HG02588 (cell line): ENCODE data around the gene TNFRSF8.

Experiments
- ATAC-seq: cut with Tn5 transposase; IDR thresholded peaks from one replicate; pipeline ENCODE4 v1.9.1; 2021; ENCODE audit warnings: mild to moderate bottlenecking, moderate library complexity; ENCODE audit not compliant: unreplicated experiment

TNFRSF8 gene

GRCh38 chr1:12171206-12172041 lies 108.3 kb downstream of the TNFRSF8 start:
- no peak for ATAC-seq

DNA sequence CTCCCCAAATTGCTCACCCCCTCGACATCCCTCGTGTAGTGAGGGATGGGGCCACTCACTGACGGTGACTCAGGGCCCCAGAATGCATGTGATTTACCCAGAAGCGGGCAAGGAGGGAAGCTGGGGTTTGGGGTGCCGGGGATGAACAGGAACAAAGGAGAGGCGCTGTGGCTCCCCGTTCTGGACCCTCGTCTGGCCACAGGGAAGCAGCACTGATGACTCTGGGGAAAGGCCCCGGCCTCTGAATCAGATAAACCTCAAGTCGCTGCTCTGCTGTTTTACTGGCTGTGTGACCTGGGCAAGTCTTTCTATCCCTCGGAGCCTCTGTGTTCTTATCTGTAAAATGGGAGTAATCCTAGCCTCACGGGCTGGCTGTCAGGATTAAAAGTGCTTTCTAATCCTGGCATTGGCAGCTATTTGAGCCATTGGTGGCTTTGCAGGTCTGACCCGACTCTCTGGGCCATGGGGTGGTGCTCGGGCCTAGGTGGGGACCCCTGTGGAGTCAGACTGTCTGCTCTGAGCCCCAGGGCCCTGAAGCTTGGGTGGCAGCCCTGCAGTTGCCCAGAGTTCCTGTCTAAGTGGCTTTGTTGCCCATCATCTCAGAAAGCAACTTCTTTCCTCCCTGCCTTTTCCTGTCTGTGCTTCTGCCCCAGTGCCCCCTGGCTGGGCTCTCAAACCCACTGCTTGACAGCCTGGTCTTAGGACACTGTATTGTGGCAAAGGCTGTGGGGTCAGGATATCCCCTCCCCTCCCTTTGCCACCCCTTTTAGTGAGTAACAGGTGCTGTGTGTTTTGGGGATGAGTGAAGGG lies 109.1 kb downstream of the TNFRSF8 start:
- no peak for ATAC-seq

DNA sequence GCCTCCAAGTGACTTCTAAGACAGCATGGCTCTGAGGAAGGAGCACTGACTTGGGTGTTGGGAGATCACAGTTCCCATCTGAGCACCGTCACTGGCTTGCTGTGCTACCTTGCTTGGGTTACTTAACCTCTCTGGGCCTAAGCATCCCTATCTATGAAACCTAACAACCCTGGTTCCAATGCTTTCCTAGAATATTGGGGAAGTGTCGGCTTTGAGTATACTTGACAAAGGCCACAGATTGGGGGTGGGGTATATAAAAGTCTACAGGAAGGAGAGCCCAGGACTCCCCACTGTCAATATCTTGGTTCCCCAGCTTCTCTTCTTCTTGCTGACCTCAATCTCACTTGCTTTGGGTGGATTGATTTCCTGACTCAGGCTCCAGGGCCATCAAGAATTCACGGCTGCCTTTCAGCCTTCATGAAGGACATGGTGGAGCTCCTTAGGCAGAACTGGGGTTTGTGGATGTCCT lies 110.0 kb downstream of the TNFRSF8 start:
- no peak for ATAC-seq

DNA sequence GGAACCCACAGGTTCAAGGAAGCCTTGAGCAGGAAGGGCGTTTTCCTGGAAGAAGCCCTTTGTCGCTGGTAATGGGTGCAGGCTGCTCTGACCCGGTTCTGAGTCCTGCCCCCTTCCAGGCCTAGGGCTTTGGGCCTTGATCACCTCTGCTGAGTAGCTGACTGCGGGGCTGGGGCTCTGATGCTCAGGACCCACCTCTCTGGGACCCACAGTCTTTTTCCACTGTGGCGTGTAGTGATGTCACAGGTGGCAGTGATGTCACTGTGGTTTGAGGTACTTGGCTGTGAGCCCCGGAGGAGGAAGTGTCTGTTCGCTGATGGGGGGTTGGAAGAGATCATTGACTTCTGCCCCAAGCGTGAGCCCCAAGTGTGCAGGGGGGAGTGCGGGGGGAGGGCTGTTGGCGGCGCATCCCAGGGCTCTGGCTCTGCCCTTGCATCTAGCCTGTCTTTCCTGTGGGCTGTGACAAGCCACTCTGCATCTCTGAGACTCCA lies 110.6 kb downstream of the TNFRSF8 start:
- ATAC-seq: no peak

- ATAC-seq: no peak
These were observed 112.1 kb downstream of the TNFRSF8 start for GRCh38 chr1:12174924-12175810.

GRCh38 chr1:12176298-12177118 lies 113.4 kb downstream of the TNFRSF8 start:
- ATAC-seq: no peak

GRCh38 chr1:12177156-12177998 lies 114.3 kb downstream of the TNFRSF8 start:
- ATAC-seq: no peak

GRCh38 chr1:12177999-12178441 lies 114.9 kb downstream of the TNFRSF8 start:
- no peak for ATAC-seq

DNA sequence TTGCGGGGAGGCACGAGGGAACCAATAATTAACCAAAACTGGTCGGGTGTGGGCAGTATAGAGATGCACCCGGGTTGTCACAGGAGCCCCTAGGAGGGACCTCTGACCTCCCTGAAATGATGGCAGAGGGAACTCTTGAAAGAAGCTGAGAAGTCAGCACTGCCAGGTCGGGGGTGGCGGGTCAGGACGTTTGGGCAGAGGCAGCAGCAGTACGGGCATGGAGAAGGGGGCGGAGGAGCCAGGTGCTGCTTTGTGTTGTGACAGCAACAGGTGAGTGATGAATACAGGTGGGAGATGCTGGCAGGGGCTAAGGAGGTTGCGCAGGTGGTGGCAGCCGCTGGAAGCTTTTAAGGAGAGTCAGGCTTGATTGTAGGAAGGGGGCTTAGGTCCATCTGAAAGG lies 115.4 kb downstream of the TNFRSF8 start:
- ATAC-seq: no peak

DNA sequence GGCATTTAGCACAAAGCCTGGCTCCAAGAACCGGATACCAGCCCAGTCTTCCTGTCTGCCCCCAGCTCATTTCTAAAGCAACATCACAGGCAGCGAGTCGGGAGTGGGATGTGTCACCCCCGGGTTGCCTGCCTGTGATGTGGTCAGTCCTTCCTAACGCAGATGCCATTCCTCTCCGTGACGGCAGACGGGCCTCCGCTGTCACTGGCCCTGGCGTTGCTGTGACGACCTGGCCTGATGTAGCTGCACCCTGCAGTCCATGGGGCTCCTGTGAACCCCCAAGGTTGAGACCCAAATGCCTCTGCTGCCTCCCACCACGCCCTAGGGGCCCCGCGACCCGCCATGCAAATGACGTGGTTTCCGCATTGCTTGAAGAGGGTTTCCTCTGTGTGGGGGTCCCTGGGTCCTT lies 116.0 kb downstream of the TNFRSF8 start:
- ATAC-seq: no peak

DNA sequence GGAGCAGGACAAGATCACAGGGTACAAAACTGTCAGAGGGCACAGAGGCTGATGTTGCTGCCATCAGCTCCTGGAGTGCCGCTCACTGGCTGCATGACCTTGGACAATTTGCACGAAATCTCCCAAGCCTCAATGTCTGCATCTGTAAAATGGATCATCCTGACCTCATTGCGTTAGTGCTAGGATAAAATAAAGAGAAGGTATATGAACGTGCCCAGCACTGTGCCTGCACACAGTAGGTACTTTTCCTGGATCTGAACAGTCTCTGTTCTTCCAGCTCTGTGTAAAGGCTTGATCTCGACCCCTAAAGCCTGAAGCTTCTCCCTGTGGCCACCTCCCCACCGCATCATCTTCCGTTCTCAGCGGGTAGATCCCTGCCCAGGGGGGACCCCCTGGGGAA lies 116.6 kb downstream of the TNFRSF8 start:
- no peak for ATAC-seq

- no peak for ATAC-seq
These were observed 117.2 kb downstream of the TNFRSF8 start for GRCh38 chr1:12180315-12180714.

GRCh38 chr1:12180903-12181302 lies 117.8 kb downstream of the TNFRSF8 start:
- ATAC-seq: no peak

DNA sequence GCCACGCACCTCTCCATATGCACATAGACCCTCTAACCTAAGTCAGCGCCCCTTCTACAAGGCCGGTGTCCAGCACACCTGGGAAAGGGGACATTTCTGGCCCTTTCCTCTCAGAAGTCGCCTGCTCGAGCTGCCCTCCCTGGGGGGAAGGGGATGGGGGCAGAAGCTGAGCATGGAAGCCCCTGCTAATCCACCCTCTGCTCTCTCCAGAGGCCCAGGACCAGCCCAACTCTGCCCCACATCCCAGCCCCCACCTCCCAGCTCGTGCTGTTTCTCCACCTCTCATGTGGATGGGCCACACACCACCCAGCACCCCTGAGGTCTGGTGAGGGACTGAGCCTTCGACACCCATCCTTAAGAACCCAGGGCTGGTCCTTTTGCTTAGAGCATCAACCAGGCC lies 118.5 kb downstream of the TNFRSF8 start:
- no peak for ATAC-seq

DNA sequence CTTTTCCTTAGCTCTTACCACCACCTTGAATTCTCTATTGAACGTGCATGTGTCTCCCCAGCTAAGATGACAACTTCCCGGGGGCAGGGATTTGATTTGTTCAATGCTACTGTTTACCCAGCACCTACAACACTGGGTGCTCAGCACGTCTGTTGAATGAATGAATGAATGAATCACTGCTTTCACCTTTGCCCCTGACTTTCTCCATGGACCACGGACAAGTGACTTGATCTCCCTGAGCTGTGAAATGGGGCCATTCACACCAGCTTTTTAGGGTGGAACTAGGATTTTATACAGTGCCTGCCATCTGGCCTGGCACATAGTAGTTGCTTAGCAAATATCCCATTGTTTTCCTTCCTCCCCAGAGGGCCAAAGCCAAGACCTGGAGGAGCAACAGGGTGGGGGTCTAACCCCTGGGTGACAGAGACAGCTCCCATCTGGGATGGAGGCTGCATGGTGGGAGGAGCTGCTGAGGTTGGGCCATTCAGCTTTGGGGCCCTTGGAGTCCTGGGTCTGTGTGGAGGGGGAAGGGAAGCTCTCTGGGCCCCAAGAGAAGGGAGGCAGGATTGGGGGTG lies 119.4 kb downstream of the TNFRSF8 start:
- no peak for ATAC-seq

DNA sequence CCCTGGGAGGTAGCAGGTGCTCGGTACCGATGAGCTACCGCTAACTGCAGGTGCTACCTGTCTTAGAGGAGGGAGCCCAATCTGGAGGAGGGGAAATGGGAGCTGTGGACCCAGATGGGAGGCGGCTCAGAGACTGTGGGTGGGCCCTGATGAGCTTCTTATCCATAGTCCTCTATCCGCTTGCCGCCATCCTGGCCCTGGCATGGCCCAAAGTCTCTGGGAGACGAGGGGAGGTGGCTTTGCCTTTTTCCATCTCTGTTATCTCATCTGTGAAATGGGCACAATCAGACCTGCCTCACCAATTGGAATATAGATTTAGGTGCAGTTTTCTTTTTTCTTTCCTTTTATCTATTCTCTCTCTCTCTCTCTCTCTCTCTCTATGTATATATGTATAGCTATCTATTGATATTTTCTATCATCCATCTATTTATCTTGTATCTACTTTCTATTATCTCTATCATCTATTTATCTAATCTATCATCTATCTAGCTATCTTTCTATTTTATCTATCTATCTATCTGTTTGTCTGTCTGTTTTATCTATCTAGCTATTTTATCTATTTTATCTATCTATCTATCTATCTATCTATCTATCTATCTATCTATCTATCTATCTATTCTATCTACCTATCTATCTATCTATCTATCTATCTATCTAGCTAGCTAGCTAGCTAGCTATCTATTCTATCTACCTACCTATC lies 120.1 kb downstream of the TNFRSF8 start:
- ATAC-seq: no peak

DNA sequence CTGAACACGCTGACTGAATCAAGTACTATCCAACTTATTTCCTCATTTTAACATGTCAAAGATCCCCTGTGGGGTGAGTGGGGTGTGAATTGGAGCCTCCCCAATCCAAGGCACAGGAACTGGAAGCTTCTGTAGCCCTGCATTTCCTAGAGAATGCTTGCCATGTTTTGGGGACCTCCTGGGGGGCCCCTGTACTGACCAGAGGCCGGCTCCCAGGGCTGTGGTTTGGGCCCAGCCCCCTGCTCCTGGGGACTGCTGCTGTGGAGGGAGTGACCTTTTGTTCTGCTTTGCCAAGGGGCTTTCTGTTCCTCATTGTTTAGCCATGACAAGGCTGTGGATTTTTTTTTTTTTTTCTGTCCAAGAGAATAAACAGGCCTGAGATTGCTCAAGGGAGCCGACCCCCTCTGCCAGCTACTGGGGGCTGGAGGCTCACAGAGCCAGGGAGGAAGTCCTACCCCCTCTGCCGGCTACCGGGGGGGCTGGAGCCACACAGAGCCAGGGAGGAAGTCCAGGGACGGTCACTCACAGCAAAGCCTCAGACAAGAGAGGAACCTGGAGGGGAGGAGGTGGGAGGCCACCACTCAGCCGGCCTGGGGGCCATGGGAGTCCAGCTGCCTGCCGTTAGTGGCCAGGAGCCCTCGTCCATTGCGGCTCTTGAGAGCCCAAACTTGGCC lies 121.0 kb downstream of the TNFRSF8 start:
- ATAC-seq: no peak
